ENCODE measurements around the gene SPEM2. TPM values are rescaled to one million over a fixed set of nuclear protein-coding genes. Genes with fewer than 3 reads are reported as not detected.

Gene SPEM2
- total RNA-seq (2022; extraction: Qiagen RNA extraction): not detected in 5 replicates

GRCh38 chr17:7425316-7425715, at the start of gene SPEM2:
Gene SPEM2, plus strand, starts transcription at chr17:7425616. Its CDS starts 73 bp downstream, at chr17:7425689.

DNA sequence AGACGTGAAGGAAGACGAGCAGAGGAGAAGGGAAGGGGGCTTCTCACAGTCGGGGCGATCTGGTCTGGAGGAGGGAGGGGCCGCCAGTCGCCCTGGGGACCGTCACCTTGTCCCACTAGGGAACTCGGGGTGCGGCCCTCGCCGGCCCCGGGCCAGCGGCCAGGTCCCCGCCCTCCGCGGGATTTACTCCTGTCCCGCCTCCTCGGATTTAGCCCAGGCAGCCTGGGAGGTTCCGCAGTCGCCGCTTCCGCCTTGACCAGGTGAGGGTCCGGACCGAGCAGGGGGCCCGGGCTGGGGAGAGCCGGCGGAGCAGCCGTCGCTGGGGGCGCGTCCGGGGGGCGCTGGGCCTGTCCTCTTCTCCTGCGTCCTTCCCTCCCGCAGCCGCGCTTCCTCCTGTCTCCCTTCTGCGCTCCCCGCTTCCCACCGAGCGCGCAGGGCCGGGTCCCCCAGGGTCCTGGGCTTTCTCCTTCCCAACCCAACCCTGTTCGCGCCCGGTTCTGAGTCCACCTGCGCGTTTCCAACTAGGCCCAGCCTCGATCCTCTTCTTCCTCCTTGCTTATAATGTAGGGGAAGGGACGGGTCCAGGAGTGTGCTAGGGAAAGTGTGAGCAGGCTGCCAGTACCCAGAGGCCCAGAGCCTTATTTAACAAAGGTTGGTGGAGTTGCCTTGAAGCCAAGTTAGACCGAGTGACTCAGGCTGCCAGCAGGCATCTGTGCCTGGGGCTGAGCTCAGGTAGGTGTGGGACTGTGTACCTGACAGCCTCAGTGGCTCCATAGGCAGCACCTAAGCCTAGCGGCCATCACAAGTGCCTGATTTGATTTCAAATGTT, 44.3 kb upstream of the SPEM2 start, which contains the start of gene TNK1:
Gene TNK1, plus strand, starts transcription at position 235 of the 829 bp plus-strand sequence. CDS start 1,838 bp downstream, outside the sequence.

DNA sequence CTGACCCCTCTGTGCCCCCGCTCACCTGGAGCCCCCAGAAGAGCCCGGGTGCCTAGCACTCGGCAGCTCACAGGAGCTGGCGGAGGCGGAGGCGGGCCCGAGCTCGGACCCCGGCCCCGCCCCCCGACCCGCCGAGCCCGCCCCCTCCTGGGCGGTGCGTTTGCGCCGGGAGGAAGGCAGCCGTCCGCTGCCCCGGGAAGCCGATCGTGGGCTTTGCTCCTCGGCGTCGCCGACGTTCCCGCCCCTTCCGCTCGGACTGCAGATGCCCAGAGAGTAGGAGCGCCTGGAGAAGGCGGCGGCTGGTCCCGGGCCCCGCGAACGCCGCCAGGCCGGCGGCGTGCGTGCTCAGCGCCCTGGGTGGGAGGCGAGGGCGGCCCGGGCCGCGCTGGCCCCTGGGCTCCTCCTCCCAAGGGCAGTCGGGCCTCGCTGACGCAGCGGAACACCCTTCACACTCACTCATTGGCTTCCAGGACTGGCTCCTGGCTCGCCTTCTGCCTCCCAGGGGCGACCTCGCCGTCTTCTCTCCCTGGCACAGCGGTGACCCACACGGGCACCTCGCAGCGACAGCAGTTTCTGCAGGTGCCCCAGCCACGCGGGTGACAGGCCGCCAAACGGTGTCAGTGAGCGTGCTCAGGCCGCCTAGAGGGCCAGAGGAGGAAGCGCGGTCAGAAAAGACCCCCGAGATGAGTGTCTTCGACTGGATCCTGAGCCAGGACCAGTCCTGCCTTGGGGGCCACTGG, 30.8 kb upstream of the SPEM2 start, which contains the start of gene PLSCR3:
Gene PLSCR3, minus strand, starts transcription at position 74 of the 740 bp plus-strand sequence. CDS start 415 bp downstream, outside the sequence.

GRCh38 chr17:7403977-7404736, 21.3 kb upstream of the SPEM2 start, which contains the start of gene TMEM256:
Gene TMEM256, minus strand, starts transcription at chr17:7404097. Its CDS starts 13 bp downstream, at chr17:7404084.

DNA sequence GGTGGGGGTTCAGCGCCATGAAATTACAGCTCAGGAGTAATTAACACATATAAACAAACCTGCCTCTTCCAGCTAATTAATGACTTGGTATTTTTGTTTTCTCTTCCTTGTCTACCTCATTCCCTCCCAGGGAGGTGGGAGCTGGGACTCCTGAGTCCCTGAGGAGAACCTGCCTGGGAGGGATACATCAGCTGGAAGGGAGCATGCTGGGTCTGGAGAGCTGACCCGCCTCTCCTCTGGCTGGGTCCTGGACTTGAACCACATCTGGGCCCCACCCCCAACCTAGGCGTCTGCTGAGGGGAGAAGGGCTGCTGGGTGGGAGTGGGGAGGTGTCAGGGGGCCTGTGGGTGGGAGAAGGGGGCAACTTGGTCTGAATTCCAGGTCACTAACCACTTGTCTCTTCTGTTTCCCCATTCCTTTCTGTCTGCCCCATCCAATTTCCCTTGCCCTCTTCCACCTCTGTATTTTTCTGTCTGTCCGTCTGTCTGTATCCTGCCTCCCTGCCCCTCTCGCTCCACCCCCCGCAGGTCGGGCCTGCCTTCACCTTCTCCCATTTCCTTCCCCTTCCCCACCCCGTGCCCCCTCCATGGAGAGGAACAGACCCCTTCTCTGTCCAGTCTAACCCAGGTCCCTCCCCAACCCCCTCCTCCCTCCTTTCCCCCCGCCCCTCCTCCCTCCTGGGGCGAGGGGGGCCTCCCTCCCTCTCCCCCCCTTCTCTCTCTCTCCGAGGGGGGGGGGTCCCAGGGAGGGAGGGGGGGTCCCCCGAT, 17.7 kb upstream of the SPEM2 start, which contains the start of gene NLGN2:
Gene NLGN2, plus strand, starts transcription at position 361 of the 767 bp plus-strand sequence. CDS start 411 bp downstream, outside the sequence.

GRCh38 chr17:7419819-7420610, 5.4 kb upstream of the SPEM2 start, which contains the start of gene SPEM1:
Gene SPEM1, plus strand, starts transcription at chr17:7420324. Its CDS starts 61 bp downstream, at chr17:7420385.

DNA sequence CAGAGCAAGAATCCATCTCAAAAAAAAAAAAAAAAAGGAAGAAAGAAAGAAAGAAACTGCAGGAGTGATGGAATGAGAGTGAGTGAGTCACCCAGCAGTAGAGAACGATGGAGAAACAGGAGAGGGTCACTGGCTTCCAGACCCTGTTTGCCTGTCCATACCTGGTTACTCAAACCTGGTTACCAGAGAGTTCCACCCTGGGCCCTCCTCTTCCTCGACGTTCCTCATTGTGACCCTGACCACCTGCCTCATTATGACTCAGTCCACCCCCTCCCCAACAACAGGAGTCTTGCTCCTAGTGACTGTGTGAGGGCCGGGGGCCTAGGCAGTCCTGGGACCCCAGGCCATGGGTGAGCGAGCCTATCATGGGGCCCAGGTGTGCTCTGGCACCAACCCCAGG, 3.1 kb downstream of the SPEM2 start, which contains the start of gene SPEM3:
Gene SPEM3, plus strand, starts transcription at position 301 of the 400 bp plus-strand sequence. Its CDS starts 46 bp downstream, at position 347.

GRCh38 chr17:7439462-7440112, 14.2 kb downstream of the SPEM2 start, which contains the start of gene FGF11:
Gene FGF11, plus strand, starts transcription at chr17:7439512. Its CDS starts 109 bp downstream, at chr17:7439621.

GRCh38 chr17:7444682-7445618, 19.5 kb downstream of the SPEM2 start, which contains the start of gene CHRNB1:
Gene CHRNB1, plus strand, starts transcription at chr17:7445061. Its CDS starts 67 bp downstream, at chr17:7445128.

Other genes starting within 250 kb of the SPEM2 start
- 0.70 to 1.4 TPM (median 0.89 TPM) in 5 replicates for gene ASGR1, start 246.2 kb upstream of the SPEM2 start, total RNA-seq (2022; extraction: Qiagen RNA extraction)
- gene DLG4, start 205.8 kb upstream of the SPEM2 start, total RNA-seq (2022; extraction: Qiagen RNA extraction): 5.7 to 7.8 TPM (median 6.6 TPM) in 5 replicates
- gene ACADVL, start 205.7 kb upstream of the SPEM2 start, total RNA-seq (2022; extraction: Qiagen RNA extraction): 322 to 414 TPM (median 394 TPM) in 5 replicates
- gene DVL2, start 191.1 kb upstream of the SPEM2 start, total RNA-seq (2022; extraction: Qiagen RNA extraction): 37.0 to 41.9 TPM (median 40.1 TPM) in 5 replicates
- 89.8 to 111 TPM (median 96.3 TPM) in 5 replicates for gene PHF23, start 186.2 kb upstream of the SPEM2 start, total RNA-seq (2022; extraction: Qiagen RNA extraction)
- gene GABARAP, start 183.2 kb upstream of the SPEM2 start, total RNA-seq (2022; extraction: Qiagen RNA extraction): 685 to 777 TPM (median 698 TPM) in 5 replicates
- gene CTDNEP1, start 173.9 kb upstream of the SPEM2 start, total RNA-seq (2022; extraction: Qiagen RNA extraction): 222 to 242 TPM (median 228 TPM) in 5 replicates
- gene ELP5, start 173.4 kb upstream of the SPEM2 start, total RNA-seq (2022; extraction: Qiagen RNA extraction): 125 to 155 TPM (median 140 TPM) in 5 replicates
- 2.2 to 3.7 TPM (median 2.6 TPM) in 5 replicates for gene CLDN7, start 163.1 kb upstream of the SPEM2 start, total RNA-seq (2022; extraction: Qiagen RNA extraction)
- gene SLC2A4, start 143.9 kb upstream of the SPEM2 start, total RNA-seq (2022; extraction: Qiagen RNA extraction): 0.39 to 0.59 TPM (median 0.50 TPM) in 5 replicates
- 0.43 to 0.55 TPM (median 0.44 TPM) in 5 replicates for gene YBX2, start 131.0 kb upstream of the SPEM2 start, total RNA-seq (2022; extraction: Qiagen RNA extraction)
- gene EIF5A, start 118.0 kb upstream of the SPEM2 start, total RNA-seq (2022; extraction: Qiagen RNA extraction): 1,618 to 1,808 TPM (median 1,704 TPM) in 5 replicates
- gene GPS2, start 110.3 kb upstream of the SPEM2 start, total RNA-seq (2022; extraction: Qiagen RNA extraction): 73.9 to 101 TPM (median 95.3 TPM) in 5 replicates
- gene NEURL4, start 96.3 kb upstream of the SPEM2 start, total RNA-seq (2022; extraction: Qiagen RNA extraction): 26.4 to 30.2 TPM (median 28.4 TPM) in 5 replicates
- 1.2 to 3.9 TPM (median 3.1 TPM) in 5 replicates for gene ACAP1, start 89.1 kb upstream of the SPEM2 start, total RNA-seq (2022; extraction: Qiagen RNA extraction)
- 10.5 to 13.8 TPM (median 12.9 TPM) in 5 replicates for gene KCTD11, start 73.5 kb upstream of the SPEM2 start, total RNA-seq (2022; extraction: Qiagen RNA extraction)
- gene TMEM95, start 70.5 kb upstream of the SPEM2 start, total RNA-seq (2022; extraction: Qiagen RNA extraction): not detected in 5 replicates
- gene TNK1, start 44.5 kb upstream of the SPEM2 start, total RNA-seq (2022; extraction: Qiagen RNA extraction): 1.4 to 2.1 TPM (median 1.7 TPM) in 5 replicates
- 38.8 to 44.7 TPM (median 42.7 TPM) in 5 replicates for gene PLSCR3, start 31.1 kb upstream of the SPEM2 start, total RNA-seq (2022; extraction: Qiagen RNA extraction)
- gene TMEM256, start 21.5 kb upstream of the SPEM2 start, total RNA-seq (2022; extraction: Qiagen RNA extraction): 171 to 224 TPM (median 215 TPM) in 5 replicates
- 12.7 to 19.0 TPM (median 15.5 TPM) in 5 replicates for gene NLGN2, start 17.8 kb upstream of the SPEM2 start, total RNA-seq (2022; extraction: Qiagen RNA extraction)
- gene SPEM1, start 5.3 kb upstream of the SPEM2 start, total RNA-seq (2022; extraction: Qiagen RNA extraction): 0.08 to 0.13 TPM in 2 of 5 replicates, not detected in the others
- 0.02 to 0.03 TPM in 2 of 5 replicates, not detected in the others for gene SPEM3, start 3.2 kb downstream of the SPEM2 start, total RNA-seq (2022; extraction: Qiagen RNA extraction)
- gene TMEM102, start 9.8 kb downstream of the SPEM2 start, total RNA-seq (2022; extraction: Qiagen RNA extraction): 10.1 to 14.8 TPM (median 13.3 TPM) in 5 replicates
- gene FGF11, start 13.9 kb downstream of the SPEM2 start, total RNA-seq (2022; extraction: Qiagen RNA extraction): 0.93 to 1.1 TPM (median 1.0 TPM) in 5 replicates
- 7.0 to 11.7 TPM (median 9.1 TPM) in 5 replicates for gene CHRNB1, start 19.4 kb downstream of the SPEM2 start, total RNA-seq (2022; extraction: Qiagen RNA extraction)
- 20.4 to 26.9 TPM (median 24.8 TPM) in 5 replicates for gene ZBTB4, start 54.0 kb downstream of the SPEM2 start, total RNA-seq (2022; extraction: Qiagen RNA extraction)
- gene SLC35G6, start 55.8 kb downstream of the SPEM2 start, total RNA-seq (2022; extraction: Qiagen RNA extraction): not detected in 5 replicates
- 70.3 to 86.1 TPM (median 78.6 TPM) in 5 replicates for gene POLR2A, start 58.8 kb downstream of the SPEM2 start, total RNA-seq (2022; extraction: Qiagen RNA extraction)
- 9.9 to 13.2 TPM (median 11.0 TPM) in 5 replicates for gene TNFSF12, start 123.4 kb downstream of the SPEM2 start, total RNA-seq (2022; extraction: Qiagen RNA extraction)
- gene TNFSF13, start 133.1 kb downstream of the SPEM2 start, total RNA-seq (2022; extraction: Qiagen RNA extraction): 0.78 to 1.1 TPM (median 0.91 TPM) in 5 replicates
- gene SENP3, start 136.3 kb downstream of the SPEM2 start, total RNA-seq (2022; extraction: Qiagen RNA extraction): 88.8 to 103 TPM (median 95.8 TPM) in 5 replicates
- 25.7 to 33.1 TPM (median 28.3 TPM) in 5 replicates for gene CD68, start 154.0 kb downstream of the SPEM2 start, total RNA-seq (2022; extraction: Qiagen RNA extraction)
- 109 to 162 TPM (median 117 TPM) in 5 replicates for gene MPDU1, start 158.2 kb downstream of the SPEM2 start, total RNA-seq (2022; extraction: Qiagen RNA extraction)
- gene SOX15, start 164.5 kb downstream of the SPEM2 start, total RNA-seq (2022; extraction: Qiagen RNA extraction): 0.16 to 0.36 TPM (median 0.25 TPM) in 5 replicates
- 52.5 to 56.7 TPM (median 54.4 TPM) in 5 replicates for gene FXR2, start 189.3 kb downstream of the SPEM2 start, total RNA-seq (2022; extraction: Qiagen RNA extraction)
- gene SAT2, start 202.2 kb downstream of the SPEM2 start, total RNA-seq (2022; extraction: Qiagen RNA extraction): 60.0 to 88.9 TPM (median 79.2 TPM) in 5 replicates
- 0.35 to 0.85 TPM (median 0.60 TPM) in 5 replicates for gene SHBG, start 204.5 kb downstream of the SPEM2 start, total RNA-seq (2022; extraction: Qiagen RNA extraction)
- gene ATP1B2, start 225.3 kb downstream of the SPEM2 start, total RNA-seq (2022; extraction: Qiagen RNA extraction): 0.15 to 0.37 TPM (median 0.27 TPM) in 5 replicates